22Rv1 (cell line): ENCODE measurements around the gene SLC39A8.

Source experiments
- H3K27ac ChIP-seq: fragments of 450-650 bp; 2 replicates; pipeline ENCODE4 v1.5.1; 2017
- CTCF ChIP-seq: fragments of 450-650 bp; IDR thresholded peaks from 2 replicates; pipeline ENCODE4 v1.5.1; 2017; ENCODE audit warnings: mild to moderate bottlenecking
- ZFX ChIP-seq: fragments of 450-650 bp; IDR thresholded peaks from 2 replicates; pipeline ENCODE4 v1.6.1; 2017; ENCODE audit warnings: antibody characterized with exemption, borderline replicate concordance

Gene SLC39A8

GRCh38 chr4:102216666-102217065 is 128.6 kb downstream of the SLC39A8 start:
- TF ChIP-seq ZFX (no peak), CTCF (no peak)
- H3K27ac ChIP-seq = peak overlapping the region; percentile 58

- H3K27ac ChIP-seq = no peak overlapping the region
- TF ChIP-seq CTCF (no peak), ZFX (no peak)
Observed at GRCh38 chr4:102213031-102213430, 132.3 kb downstream of the SLC39A8 start.
